Activated CD8-positive, alpha-beta memory T cell treated with anti-CD3 and anti-CD28 coated beads, Interleukin-2, amount 50 U/mL, for 1 hour (primary cell): ENCODE results near the gene DBX2.
"Not testable (repeated sequence)": the region's sequence is repeated elsewhere in the genome, so short reads cannot be mapped to it uniquely, and the experiment has no call there.

ENCODE experiments used
- DNase-seq: peaks from one replicate; pipeline ENCODE4 v3.0.0-alpha.2; 2020; ENCODE audit errors: extremely low read depth

DBX2 gene

GRCh38 chr12:45010059-45010458 is 40.8 kb downstream of the DBX2 start:
- DNase-seq, result no peak

- DNase-seq, result no peak
Observed at GRCh38 chr12:45008211-45008610, 42.7 kb downstream of the DBX2 start.

- no peak for DNase-seq
Observed at GRCh38 chr12:44999355-44999754, 51.5 kb downstream of the DBX2 start.

- DNase-seq, result no peak
Observed at GRCh38 chr12:44993161-44993560, 57.7 kb downstream of the DBX2 start.

GRCh38 chr12:44984863-44985262 is 66.0 kb downstream of the DBX2 start:
- DNase-seq, result not testable (repeated sequence)

- DNase-seq, result no peak
Observed at GRCh38 chr12:44979918-44980317, 71.0 kb downstream of the DBX2 start.

- DNase-seq, result no peak
Observed at GRCh38 chr12:44976246-44976645, 74.7 kb downstream of the DBX2 start.

GRCh38 chr12:44972746-44973421 is 78.0 kb downstream of the DBX2 start:
- DNase-seq, result no peak

- no peak for DNase-seq
Observed at GRCh38 chr12:44968965-44969364, 81.9 kb downstream of the DBX2 start.
